ENCODE data around the gene PTGFRN.

Gene PTGFRN

GRCh38 chr1:116944613-116945012 lies 34.9 kb downstream of the PTGFRN start:
- DNase-seq (ENCODE audit: low read depth): no peak

- DNase-seq (ENCODE audit: low read depth): no peak
Measured at GRCh38 chr1:116945421-116945820, 35.7 kb downstream of the PTGFRN start.

- DNase-seq (ENCODE audit: low read depth): no peak
Measured at GRCh38 chr1:116945996-116946395, 36.3 kb downstream of the PTGFRN start.

GRCh38 chr1:116947092-116947860 lies 37.6 kb downstream of the PTGFRN start:
- no peak for DNase-seq (ENCODE audit: low read depth)

GRCh38 chr1:116948046-116948445 lies 38.3 kb downstream of the PTGFRN start:
- no peak for DNase-seq (ENCODE audit: low read depth)

- no peak for DNase-seq (ENCODE audit: low read depth)
Measured at GRCh38 chr1:116948642-116949041, 38.9 kb downstream of the PTGFRN start.

- no peak for DNase-seq (ENCODE audit: low read depth)
Measured at GRCh38 chr1:116949213-116949985, 39.7 kb downstream of the PTGFRN start.

GRCh38 chr1:116950517-116951199 lies 40.9 kb downstream of the PTGFRN start:
- no peak for DNase-seq (ENCODE audit: low read depth)

GRCh38 chr1:116951200-116951935 lies 41.7 kb downstream of the PTGFRN start:
- no peak for DNase-seq (ENCODE audit: low read depth)

GRCh38 chr1:116952738-116953275 lies 43.1 kb downstream of the PTGFRN start:
- DNase-seq (ENCODE audit: low read depth): no peak

GRCh38 chr1:116954440-116954839 lies 44.7 kb downstream of the PTGFRN start:
- DNase-seq (ENCODE audit: low read depth): no peak

- no peak for DNase-seq (ENCODE audit: low read depth)
Measured at GRCh38 chr1:116956378-116956777, 46.7 kb downstream of the PTGFRN start.

- DNase-seq (ENCODE audit: low read depth): no peak
Measured at GRCh38 chr1:116957646-116958045, 47.9 kb downstream of the PTGFRN start.

- no peak for DNase-seq (ENCODE audit: low read depth)
Measured at GRCh38 chr1:116958110-116958509, 48.4 kb downstream of the PTGFRN start.

- no peak for DNase-seq (ENCODE audit: low read depth)
Measured at GRCh38 chr1:116958977-116959376, 49.3 kb downstream of the PTGFRN start.

GRCh38 chr1:116961606-116962005 lies 51.9 kb downstream of the PTGFRN start:
- no peak for DNase-seq (ENCODE audit: low read depth)

GRCh38 chr1:116962987-116963639 lies 53.4 kb downstream of the PTGFRN start:
- no peak for DNase-seq (ENCODE audit: low read depth)

GRCh38 chr1:116966791-116967190 lies 57.1 kb downstream of the PTGFRN start:
- DNase-seq (ENCODE audit: low read depth): no peak

GRCh38 chr1:116968724-116969123 lies 59.0 kb downstream of the PTGFRN start:
- no peak for DNase-seq (ENCODE audit: low read depth)

GRCh38 chr1:116971258-116971860 lies 61.6 kb downstream of the PTGFRN start:
- no peak for DNase-seq (ENCODE audit: low read depth)
